HepG2 (cell line): ENCODE measurements around the gene GRB7.

Experiments used
- KAT7 ChIP-seq: IDR thresholded peaks from 2 replicates; pipeline ENCODE4 v1.6.1; 2018; ENCODE audit warnings: borderline replicate concordance, missing compliant biosample characterization
- NCOR1 ChIP-seq: fragments of 200-600 bp; sonication (generic); IDR thresholded peaks from 2 replicates; pipeline ENCODE4 v1.7.0; 2017; ENCODE audit warnings: antibody characterized with exemption, low read length, borderline replicate concordance
- ZBTB8A ChIP-seq: sonication (generic); formaldehyde crosslinking; IDR thresholded peaks from 2 replicates; pipeline ENCODE4 v1.4.0; 2020; ENCODE audit warnings: mild to moderate bottlenecking, low read depth, missing genetic modification reagents, borderline replicate concordance
- ZKSCAN1 ChIP-seq: fragments of 150-350 bp; IDR thresholded peaks from 2 replicates; pipeline ENCODE4 v1.6.1; 2014; ENCODE audit warnings: low read length
- ZNF589 ChIP-seq: sonication (generic); formaldehyde crosslinking; conservative IDR thresholded peaks from 2 replicates; pipeline ENCODE4 v1.8.0; 2022; ENCODE audit warnings: mild to moderate bottlenecking, moderate library complexity, missing genetic modification reagents
- TF ChIP-seq, protein P1 (sequence below): sonication (generic); formaldehyde crosslinking; conservative IDR thresholded peaks from 2 replicates; pipeline ENCODE4 v1.4.0; 2020; ENCODE audit warnings: missing genetic modification reagents

DNA sequence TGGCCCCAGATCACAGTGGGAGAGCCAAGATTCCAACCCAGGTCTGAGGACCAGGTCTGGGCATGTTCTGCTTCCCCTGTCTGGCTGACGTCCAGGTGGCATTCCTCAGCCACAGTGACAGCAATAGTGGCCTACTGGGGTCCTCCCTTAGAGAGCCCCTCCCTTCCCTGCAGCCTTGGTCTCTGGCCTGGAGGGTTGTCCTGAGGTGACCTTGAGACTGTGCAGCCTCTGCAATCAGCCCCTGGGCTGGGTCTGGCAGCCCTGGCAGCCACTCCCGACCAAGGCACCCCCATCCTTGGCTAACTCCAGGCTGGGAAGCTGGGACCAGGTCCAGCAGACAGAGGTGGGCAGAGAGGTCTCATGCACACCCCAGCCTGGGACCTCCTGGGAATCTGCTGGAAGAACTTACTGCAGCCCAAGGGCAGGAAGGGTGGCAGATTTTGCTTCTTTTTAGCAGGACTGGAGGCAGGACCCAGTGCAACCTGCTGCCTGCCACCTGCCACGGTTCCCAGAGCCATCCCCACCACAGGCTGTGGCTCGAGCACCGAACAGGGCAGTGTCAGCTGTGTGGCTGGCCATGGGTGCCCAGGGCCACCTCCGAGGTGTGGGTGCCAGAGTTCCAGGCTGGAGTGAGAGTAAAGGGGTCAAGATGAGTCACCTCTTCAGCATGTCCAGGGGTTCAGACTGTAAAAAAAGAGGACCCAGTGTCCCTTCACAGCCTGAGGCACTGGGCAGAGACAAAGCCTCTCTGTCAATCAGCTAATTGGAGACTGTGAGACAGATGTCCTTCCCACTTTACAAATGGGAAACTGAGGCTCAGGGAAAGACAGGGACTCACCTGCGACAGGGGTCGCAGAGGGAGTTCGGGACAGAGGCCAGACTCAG lies 12.6 kb downstream of the GRB7 start:
- TF ChIP-seq, protein P1, sequence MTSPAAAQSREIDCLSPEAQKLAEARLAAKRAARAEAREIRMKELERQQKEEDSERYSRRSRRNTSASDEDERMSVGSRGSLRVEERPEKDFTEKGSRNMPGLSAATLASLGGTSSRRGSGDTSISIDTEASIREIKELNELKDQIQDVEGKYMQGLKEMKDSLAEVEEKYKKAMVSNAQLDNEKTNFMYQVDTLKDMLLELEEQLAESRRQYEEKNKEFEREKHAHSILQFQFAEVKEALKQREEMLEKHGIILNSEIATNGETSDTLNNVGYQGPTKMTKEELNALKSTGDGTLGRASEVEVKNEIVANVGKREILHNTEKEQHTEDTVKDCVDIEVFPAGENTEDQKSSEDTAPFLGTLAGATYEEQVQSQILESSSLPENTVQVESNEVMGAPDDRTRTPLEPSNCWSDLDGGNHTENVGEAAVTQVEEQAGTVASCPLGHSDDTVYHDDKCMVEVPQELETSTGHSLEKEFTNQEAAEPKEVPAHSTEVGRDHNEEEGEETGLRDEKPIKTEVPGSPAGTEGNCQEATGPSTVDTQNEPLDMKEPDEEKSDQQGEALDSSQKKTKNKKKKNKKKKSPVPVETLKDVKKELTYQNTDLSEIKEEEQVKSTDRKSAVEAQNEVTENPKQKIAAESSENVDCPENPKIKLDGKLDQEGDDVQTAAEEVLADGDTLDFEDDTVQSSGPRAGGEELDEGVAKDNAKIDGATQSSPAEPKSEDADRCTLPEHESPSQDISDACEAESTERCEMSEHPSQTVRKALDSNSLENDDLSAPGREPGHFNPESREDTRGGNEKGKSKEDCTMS (CRISPR knock-in tag), result no peak
- TF ChIP-seq KAT7 (CRISPR knock-in tag) (no peak), ZKSCAN1 (no peak), NCOR1 (no peak), ZBTB8A (no peak), ZNF589 (CRISPR knock-in tag) (no peak)
